GM04504 (cell line): ENCODE data around the gene CACNA2D4.

Experiments used
- DNase-seq: peaks from one replicate; pipeline ENCODE4 v3.0.0-alpha.2; 2012; ENCODE audit warnings: low read depth

Gene CACNA2D4

GRCh38 chr12:1778911-1779310 is 139.5 kb downstream of the CACNA2D4 start:
- no peak for DNase-seq

DNA sequence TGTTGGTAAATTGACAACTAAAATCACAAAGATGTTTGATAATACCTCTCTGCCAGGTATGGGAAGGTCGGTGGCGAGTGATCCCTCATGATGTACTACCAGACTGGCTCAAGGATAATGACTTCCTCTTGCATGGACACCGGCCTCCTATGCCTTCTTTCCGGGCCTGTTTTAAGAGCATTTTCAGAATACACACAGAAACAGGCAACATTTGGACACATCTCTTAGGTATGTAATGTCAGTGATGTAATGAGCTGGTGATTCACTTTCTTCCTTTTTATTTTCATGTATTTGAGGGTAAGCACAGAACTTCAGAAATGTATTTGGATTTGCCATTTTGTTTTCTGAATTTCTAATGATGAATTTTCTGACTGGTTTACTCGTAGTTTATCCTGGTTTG is 140.7 kb downstream of the CACNA2D4 start:
- peak; percentile 53 for DNase-seq

- DNase-seq = peak; percentile 64
Observed at GRCh38 chr12:1776170-1776921, 142.1 kb downstream of the CACNA2D4 start.

DNA sequence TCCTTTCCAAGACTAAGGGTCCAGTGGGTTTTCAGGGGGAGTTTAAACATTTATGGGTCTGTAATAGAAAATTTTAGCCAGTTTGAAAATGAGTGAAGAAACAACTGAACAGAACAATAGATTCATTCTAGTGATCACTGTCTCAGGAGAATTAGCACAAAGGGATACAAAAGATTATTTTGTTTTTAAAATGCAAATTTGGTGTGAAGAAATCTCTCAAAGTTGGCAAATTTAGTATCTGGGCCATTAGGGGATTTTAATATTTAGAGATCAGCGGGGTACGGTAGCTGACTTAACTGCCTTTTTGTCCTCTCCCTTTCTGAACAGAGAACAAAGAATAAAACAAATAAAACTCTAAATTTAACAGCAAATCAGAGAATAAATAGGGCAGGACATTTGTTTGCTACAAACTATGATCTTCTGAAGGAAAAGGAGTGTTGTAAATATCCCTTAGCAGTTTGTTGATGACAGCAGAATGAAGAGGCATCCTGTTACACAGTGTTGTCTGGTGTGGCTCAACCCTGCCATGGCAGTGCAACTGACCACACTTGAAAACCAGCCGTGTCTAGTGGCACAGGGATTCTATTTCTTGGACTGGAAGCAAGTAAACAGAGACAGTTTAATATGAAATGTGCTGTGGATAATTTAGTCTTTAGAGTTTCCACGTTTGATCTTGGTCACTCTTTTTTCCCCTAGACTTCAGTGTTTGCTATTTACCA is 144.4 kb downstream of the CACNA2D4 start:
- no peak for DNase-seq

DNA sequence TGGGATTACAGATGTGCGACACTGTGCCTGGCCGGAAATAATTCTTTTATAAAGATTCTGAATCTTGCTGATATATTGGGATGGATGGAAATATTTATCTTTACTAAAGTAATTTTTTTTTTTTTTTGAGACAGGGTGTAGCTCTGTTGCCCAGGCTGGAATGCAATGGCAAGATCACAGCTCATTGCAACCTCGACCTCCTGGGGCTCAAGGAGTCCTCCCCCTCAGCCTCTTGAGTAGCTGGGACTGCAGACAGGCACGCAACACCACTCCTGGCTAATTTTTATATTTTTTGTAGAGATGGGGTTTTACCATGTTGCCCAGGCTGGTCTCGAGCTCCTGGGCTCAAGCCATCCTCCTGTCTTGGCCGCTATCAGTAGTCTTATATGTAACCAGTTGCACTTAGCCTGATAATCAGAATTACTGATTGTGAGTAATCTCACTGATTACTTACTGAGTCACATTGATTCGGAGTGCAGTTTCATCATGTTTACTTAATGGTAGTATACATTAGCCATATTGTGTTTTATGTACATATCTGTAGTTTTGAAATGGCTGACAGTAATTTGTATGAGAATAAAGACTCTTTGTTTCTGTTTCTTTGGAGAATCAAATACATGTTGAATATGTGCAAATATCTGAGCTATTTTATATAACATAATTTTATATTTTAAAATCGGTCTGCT is 148.5 kb downstream of the CACNA2D4 start:
- no peak for DNase-seq

DNA sequence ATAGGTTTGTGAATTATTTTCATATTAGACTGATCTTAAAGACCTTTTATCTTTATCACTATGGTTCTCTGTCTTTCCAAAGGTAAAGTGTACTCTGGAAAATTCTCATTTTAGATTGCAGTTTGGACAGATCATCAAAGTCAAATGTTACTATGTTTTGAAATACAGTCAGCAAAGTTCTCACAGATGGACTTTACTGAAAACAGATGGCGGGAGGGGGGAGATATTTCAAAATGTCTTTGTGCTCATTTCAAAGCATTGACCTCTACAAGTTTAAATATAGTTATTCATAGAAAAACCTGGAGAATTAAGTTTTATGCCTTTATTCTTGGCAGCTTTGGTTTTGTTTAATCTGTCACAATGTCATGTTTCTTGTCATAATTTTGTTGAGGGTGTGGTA is 149.8 kb downstream of the CACNA2D4 start:
- DNase-seq = no peak

DNA sequence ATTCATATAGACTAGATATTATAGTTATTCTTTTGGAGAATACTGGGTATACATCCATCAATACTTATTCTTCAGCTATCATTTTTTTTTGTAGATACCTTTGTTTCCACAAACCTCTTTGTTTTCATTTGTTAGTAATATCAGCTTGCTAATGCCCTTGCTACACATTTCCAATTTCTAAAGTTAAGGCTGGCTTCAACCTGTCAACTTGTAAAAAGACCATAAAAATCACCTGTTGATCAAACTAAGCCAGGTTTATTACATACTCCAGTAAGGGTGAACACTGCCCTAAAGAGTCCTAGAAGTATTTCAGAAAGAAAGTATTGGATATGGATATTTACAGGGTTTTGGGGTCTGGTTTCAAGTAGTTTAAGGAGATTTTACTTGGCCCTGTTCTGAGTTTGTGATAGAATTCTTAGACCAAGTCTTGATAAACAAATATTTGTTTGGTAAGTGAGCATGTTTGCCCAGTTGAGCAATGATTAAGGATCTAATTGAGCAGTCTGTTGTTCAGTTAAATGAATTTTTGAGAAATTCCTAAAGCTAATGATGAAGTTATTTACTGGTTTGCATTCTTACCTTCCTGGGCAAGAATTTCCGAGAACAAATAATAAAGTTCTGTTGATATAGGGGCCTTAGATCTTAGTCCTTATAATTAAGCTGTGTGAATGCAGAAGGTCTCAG is 150.9 kb downstream of the CACNA2D4 start:
- no peak for DNase-seq

DNA sequence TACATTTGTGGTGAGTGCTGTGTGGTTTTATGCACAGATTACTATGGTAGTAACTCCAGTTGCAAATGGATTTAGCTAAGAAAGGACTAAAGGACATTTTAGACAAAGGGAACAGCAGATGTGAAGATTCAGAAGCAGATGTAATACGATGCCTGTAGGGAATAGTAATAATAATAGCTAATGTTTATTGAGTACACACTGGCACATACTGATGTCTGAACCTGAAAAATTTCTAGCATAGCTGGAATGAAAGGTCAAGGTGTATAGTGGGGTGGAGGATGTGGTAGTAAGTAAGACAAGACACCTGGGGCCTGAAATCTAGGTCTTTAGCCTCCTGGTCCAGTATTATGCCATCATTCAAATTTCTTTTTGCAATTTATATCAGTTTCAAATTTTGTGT is 152.3 kb downstream of the CACNA2D4 start:
- no peak for DNase-seq

GRCh38 chr12:1763153-1763552 is 155.3 kb downstream of the CACNA2D4 start:
- no peak for DNase-seq

DNA sequence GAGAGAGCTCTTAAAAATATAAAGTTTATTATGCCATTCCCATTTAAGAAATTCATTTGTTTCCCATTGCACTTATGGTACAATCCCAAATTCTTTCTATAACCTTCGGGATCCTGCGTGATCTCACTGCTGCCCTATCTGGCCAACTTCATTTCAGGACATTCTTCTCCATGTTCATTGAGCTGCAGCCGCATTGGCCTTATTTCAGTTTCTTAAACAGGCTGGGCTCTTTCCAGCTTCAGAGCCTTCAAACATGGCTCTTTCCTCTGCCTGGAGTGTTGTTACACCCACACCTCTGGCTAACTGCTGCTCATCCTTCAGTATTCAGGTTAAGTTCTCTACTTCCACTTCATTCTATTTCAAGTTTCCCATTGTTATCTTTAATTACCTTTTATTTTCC is 156.6 kb downstream of the CACNA2D4 start:
- no peak for DNase-seq

DNA sequence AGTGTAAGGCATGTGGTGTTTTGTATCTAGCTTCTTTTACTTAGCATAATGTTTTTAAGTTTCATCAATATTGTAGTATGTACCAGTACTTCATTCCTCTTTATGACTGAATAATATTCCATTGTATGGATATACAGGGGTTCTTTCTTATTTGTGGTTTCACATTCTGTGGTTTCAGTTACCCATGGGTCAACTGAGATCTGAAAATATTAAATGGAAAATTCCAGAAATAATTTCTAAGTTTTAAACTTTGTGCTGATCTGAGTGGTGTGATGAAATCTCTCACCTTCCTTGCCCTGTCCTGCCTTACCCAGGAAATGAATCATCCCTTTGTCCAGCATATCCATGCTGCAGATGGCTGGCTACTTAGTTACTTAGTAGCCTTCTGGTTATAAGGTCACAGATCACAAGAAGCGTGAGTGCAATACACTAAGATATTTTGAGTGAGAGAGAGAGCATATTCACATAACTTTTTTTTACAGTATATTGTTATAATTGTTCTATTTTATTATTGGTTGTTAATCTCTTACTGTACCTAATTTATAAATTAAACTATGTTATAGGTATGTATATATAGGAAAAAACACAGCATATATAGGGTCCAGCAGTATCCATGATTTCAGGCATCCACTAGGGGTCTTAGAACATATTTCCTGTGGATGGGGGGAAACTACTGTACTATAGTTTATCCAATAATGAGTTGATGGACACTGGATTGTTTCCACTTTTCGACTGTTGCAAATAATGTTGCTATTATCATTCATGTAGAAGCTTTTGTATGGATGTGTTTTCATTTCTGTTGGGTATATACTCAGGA is 157.7 kb downstream of the CACNA2D4 start:
- DNase-seq = peak; percentile 28

DNA sequence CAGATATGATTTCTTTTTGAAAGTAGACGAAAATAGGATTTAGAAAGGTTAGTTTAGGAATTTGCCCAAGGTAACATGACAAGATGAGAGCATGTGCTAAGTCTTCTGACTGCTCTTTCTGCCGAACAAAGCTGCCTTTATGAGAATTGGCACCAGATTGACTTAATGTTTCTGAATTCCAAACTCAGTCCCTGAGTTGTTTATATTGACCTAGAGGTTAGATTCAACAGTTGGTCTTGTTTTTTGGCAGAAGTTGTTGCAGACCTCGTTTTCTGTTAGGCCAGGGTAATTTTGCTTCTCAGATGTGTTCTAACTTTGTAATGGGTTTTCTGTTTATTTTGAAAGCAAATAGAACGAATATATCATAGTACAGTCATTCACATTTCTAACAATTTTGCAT is 159.6 kb downstream of the CACNA2D4 start:
- no peak for DNase-seq

- no peak for DNase-seq
Observed at GRCh38 chr12:1758376-1758775, 160.1 kb downstream of the CACNA2D4 start.

GRCh38 chr12:1750300-1750699 is 168.2 kb downstream of the CACNA2D4 start:
- DNase-seq = no peak

- DNase-seq = no peak
Observed at GRCh38 chr12:1749019-1749418, 169.4 kb downstream of the CACNA2D4 start.

- no peak for DNase-seq
Observed at GRCh38 chr12:1747609-1748008, 170.8 kb downstream of the CACNA2D4 start.

DNA sequence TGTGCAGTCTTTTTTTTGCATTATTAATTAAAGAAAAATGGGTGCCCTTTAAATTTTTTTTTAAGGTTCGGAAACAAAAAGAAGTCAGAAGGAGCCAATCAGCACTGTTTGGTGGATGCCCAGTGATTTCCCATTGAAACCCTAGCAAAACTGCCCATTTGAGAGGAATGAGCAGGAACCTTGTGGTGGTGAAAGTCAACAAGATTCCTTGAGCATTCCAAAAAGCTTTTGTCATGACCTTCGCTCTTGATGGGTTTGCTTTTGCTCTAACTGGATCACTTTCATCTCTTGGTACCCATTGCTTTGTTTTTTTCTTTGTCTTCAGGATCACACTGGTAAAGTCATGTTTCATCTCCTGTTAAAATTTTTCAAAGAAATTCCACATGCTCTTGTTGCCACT is 173.5 kb downstream of the CACNA2D4 start:
- DNase-seq = no peak
